SU-DHL-6 (cell line): ENCODE measurements around the gene CHMP2B.

ENCODE experiments used
- EZH2phosphoT487 ChIP-seq: fragments of 200-600 bp; sonication (generic), shearing (Covaris generic); conservative IDR thresholded peaks from 2 replicates; pipeline ENCODE4 v1.6.1; 2018; ENCODE audit warnings: mild to moderate bottlenecking, antibody characterized with exemption, low read length, moderate library complexity, mixed read lengths
- TF ChIP-seq, protein P1 (sequence below): fragments of 200-600 bp; sonication (generic); IDR thresholded peaks from one replicate; pipeline ENCODE4 v1.5.1; 2017; ENCODE audit warnings: antibody characterized with exemption, mild to moderate bottlenecking, low read length, moderate library complexity; ENCODE audit not compliant: insufficient read depth, poor library complexity, severe bottlenecking

- TF ChIP-seq, protein P1, sequence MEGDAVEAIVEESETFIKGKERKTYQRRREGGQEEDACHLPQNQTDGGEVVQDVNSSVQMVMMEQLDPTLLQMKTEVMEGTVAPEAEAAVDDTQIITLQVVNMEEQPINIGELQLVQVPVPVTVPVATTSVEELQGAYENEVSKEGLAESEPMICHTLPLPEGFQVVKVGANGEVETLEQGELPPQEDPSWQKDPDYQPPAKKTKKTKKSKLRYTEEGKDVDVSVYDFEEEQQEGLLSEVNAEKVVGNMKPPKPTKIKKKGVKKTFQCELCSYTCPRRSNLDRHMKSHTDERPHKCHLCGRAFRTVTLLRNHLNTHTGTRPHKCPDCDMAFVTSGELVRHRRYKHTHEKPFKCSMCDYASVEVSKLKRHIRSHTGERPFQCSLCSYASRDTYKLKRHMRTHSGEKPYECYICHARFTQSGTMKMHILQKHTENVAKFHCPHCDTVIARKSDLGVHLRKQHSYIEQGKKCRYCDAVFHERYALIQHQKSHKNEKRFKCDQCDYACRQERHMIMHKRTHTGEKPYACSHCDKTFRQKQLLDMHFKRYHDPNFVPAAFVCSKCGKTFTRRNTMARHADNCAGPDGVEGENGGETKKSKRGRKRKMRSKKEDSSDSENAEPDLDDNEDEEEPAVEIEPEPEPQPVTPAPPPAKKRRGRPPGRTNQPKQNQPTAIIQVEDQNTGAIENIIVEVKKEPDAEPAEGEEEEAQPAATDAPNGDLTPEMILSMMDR: no peak
- TF ChIP-seq EZH2phosphoT487: no peak
Measured at GRCh38 chr3:87196879-87197278, 30.2 kb upstream of the CHMP2B start.
